HG03520 (cell line): Measurements from ENCODE around the gene ZNHIT1.

ENCODE experiments used
- ATAC-seq: cut with Tn5 transposase; IDR thresholded peaks from one replicate; pipeline ENCODE4 v1.9.1; 2021; ENCODE audit warnings: mild to moderate bottlenecking, moderate library complexity; ENCODE audit not compliant: unreplicated experiment

Gene ZNHIT1

DNA sequence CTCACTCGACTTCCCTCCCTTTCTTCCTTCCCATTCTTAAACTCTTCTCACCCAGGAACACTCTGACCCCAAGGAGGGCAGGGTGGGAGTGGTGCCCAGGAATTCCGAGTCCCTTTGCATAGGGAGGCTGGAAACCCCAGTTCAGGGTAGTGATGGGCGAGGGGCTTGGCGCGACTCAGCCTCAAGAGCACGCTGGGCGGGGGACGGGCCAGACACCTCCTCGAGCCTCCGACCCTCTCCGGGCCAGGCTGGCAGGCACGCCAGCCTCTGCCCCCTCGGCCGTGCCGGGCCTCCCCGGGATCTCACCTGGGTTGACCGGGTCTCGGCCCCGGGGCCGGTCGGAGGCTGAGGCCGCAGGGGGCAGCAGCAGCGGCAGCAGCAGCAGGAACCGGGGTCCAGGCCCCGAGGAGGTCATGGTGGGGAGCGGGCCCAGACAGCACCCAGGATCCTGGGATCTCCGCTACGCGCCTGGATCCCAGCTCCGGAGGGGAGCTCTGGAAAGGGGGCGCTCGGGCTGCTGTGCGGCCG is 1.0 kb upstream of the ZNHIT1 start:
- peak; percentile 13 for ATAC-seq

DNA sequence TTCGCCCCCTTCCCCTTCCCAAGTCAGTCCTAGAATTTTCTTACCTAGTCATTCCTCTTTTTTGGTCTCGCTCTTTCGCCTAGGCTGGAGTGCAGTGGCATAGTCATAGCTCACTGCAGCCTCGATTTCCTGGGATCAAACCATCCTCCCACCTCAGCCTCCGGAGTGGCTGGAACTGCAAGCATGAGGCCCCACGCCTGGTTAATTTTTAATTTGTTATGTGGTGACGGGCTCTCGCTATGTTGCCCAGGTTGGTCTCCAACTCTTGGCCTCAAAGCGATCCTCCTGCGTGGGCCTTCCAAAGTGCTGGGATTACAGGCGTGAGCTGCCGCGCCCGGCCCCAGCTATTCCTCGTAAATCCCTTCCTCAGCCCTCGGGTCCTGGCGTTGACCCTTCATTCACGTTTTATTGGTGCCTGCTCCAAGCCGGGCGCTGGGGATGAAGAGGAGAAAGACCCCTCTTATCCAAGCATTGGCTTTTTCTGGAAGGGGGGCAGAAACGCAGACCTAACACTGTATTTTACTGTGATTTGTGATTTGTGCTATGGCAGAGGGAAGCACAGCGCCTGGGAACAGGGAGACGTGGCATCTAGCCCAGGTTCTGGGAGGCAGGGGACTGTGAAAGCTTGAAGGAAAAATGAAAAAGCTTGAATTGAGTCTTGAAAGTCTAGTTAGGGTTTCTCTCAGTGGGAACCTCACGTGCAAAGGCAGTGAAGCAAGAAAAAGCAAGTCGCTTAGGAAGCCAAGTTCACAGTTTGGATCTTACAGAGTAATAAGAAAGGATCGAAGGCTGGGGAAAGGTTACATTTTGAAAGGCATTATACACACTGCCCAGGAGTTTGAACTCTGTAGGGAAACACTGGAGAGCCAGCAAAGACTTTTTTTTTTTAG is 516 bp downstream of the ZNHIT1 start:
- no peak for ATAC-seq

DNA sequence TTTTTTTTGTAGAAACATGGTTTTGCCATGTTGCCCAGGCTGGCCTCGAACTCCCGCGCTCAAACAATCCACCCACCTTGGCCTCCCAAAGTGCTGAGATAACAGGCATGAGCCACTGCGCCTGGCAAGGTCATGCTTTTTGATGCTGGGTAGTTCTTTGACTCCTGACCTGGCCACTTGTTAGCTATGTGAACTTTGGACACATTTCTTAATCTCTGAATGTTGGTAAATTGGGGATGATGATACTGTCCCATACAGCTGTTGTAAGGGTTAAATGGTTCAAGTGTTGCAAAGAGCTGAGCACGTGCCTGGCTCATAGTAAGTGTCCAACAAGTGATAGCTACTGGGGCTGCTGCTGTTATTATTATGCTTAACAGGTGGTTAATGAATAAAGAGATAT is 2.3 kb downstream of the ZNHIT1 start:
- no peak for ATAC-seq

DNA sequence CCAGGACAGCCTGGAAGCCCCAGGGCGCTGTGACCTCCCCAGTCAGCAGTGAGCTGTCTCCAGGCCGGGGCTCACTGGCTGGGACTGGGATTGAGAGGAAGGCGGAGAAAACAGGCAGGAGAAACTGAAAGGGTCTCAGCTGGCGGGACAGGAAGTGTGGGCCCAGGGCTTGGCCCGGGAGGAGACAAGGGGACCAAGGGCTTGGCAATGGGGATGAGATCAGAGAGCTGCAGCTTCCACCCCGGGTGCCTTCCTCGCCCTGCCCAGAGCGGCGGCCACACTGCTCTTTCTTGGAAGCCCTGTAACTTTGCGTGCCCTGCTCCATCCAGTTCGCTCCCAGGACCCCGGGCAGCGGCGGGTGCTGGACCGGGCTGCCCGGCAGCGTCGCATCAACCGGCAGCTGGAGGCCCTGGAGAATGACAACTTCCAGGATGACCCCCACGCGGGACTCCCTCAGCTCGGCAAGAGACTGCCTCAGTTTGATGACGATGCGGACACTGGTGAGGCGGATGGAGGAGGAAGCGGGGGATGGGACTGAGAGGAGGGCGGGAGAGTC is 4.4 kb downstream of the ZNHIT1 start:
- ATAC-seq = no peak

DNA sequence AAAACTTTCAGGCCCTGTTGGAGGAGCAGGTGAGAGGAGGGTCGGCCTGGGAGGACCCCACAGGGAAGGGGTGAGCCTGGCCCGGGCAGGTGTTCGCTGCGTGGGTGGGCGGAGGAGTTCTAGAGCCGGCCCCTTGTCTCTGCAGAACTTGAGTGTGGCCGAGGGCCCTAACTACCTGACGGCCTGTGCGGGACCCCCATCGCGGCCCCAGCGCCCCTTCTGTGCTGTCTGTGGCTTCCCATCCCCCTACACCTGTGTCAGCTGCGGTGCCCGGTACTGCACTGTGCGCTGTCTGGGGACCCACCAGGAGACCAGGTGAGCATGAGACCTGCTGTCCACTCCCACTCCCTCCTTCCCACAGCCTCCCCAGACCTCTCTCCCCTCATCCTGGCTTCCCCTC is 5.6 kb downstream of the ZNHIT1 start:
- no peak for ATAC-seq

DNA sequence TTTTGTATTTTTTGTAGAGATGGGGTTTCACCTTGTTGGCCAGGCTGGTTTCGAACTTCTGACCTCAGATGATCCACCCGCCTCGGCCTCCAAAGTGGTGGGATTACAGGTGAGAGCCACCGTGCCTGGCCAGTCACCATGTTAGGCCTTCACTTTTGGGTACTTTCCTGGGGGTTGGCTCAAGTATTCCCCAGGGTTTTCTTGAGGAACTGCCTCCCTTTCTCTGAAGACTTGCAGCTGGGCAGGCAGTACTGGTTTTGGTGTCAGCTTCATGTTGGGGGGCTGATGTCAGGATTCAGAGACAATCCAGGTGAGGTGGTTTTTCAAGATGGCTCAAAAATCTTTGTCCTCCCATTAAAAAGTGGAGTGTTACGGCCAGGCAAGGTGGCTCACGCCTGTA is 7.7 kb downstream of the ZNHIT1 start:
- no peak for ATAC-seq

DNA sequence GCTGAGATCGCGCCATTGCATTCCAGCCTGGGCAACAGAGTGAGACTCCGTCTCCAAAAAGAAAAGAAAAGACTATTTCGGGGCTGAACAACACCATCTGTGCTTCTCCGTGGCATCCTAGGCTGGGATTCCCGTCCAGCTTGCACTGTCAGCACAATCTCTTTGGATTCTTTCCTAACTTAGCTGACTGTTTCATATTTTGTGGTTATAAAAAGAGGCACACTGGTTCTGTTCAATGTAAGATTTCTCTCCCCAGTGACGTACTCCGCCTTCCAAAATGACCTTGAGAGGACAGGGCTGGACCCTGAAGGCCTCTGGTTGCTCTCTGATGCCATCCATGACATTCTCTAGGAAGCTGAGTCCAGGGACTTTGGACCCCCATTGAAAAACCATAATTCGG is 8.8 kb downstream of the ZNHIT1 start:
- ATAC-seq = no peak

DNA sequence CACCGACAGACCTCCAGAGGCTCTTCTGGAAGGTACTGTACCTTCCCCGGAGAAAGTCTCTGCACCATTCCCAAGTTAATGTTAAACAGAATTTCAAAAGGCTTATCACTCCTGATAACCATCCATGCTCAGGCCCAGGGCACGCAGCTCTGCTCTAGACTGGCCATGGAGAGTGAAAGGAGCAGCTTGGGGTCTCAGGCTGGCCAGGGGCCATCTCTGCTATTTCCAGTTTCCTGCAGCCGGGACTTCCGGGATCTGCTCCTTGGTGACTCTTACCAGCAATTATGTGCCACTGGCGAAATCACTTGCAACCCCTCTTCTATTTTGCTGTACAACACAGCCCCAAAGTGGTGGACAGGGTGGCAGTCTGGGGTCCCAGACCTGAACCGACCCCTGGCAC is 13.7 kb downstream of the ZNHIT1 start:
- ATAC-seq = no peak

DNA sequence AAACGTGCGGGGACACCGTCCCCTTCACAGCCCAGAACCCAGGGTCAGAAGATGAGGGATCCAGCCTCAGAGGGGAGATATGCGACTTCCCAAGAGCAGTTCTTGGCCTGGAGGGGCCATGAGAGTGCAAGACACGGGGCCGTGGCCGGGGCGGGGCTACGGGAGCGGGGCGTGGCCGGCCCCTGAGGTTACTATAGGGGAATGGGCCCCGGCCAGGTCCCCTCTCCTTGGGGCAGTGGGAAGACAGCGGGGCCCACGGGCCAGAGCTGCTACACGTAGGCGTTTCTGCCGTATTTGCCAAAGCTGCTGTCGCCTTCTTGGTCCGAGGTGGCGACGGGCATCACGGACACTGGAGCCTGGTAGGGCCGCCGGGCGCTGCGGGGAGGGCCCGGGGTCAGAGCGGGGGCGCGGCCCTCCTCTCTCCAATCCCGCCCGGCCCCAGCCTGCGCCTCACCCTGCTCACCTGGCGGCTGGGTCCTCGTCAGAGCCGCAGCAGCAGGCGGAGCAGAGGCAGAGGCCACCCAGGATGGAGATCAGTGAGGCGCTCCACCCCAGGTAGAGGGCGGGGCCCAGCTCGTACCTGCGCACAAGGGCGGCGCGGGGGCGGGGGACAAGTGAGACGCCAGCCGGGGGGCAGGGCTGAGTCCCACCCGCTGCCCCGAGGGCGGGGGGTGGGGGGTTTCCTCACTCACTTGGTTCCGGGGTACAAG is 14.3 kb downstream of the ZNHIT1 start:
- no peak for ATAC-seq

DNA sequence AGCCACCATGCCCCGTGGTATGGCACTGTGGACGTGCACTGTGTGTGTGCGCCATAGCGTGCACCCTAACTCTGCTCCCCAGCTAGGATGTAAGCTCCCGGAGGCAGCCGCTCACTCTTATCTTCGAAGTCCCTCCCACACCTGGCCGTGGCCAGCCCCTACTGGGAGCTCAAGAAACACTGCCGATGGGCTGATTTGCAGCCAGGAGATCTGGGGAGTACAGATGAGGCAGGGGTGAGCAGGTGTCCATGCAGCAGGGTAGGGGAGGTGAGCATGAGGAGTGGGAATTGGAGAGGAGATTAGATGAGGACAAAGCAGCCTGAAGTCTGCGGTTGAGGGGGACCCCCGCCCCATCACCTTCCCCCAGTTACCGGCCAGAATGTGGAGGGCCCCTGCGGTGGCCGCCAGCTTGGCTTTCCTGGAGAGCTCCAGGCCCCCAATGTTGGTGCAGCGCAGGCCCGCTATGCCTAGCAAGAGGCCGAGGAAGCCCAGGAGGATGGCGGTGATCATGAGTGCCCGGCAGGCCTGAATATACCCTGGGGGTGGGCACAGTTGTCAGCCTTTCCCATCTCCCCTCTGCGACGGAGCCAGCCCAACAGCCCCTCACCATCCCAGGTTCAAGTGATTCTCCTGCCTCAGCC is 16.1 kb downstream of the ZNHIT1 start:
- ATAC-seq = no peak

DNA sequence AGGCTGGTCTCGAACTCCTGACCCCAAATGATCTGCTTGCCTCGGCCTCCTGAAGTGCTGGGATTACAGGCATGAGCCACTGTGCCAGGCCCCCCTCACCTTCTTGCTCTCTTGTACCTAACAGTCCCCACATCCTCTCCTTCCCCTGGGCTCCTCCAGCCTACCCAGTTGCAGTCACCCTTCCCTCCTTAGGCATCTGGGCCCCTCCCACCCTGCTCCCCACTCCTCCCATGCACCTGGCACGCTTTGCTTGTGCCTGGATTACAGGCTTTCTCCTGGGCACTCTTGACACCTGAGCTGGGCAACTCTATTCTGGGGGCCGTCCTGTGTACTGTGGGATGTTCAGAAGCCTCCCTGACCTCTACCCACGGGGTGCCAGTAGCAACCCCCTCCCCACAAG is 16.7 kb downstream of the ZNHIT1 start:
- no peak for ATAC-seq

DNA sequence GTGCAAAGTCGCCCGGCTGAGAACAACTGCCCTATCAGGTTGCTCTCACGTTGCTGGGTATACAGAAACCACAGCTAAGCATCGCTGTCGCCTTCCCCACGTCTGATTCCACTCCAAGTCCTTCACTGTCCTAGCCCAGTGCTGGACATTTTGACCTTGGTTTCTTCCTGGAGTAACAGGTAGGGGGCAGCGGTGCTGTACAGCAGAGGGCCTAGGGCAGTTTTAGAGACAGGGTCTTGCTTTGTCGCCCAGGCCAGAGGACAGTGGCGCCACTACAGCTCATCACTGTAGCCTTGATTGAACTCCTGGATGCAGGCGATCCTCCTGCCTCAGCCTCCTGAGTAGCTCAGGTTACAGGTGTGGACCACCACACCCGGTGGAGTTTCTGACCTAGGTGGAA is 17.1 kb downstream of the ZNHIT1 start:
- no peak for ATAC-seq

DNA sequence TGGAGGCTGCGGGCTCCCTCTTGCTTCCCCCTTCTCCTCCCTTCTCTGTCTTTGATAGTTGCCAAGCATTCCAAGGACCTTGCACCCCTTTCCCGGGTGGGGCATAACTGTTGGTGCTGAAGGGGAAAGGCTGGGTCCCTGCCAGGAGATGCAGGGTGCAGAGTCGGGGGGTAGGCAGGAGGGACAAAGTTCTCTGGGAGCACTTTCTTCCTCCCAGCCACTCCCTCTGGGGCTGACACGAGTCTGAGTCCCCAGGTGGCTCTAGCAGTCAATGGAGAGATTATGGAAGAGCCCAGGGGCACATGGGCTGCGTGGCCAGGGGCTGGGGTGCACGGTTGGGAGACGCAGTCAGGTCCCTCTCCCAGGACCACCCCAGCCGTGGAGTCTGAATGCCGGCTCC is 17.6 kb downstream of the ZNHIT1 start:
- ATAC-seq = no peak

DNA sequence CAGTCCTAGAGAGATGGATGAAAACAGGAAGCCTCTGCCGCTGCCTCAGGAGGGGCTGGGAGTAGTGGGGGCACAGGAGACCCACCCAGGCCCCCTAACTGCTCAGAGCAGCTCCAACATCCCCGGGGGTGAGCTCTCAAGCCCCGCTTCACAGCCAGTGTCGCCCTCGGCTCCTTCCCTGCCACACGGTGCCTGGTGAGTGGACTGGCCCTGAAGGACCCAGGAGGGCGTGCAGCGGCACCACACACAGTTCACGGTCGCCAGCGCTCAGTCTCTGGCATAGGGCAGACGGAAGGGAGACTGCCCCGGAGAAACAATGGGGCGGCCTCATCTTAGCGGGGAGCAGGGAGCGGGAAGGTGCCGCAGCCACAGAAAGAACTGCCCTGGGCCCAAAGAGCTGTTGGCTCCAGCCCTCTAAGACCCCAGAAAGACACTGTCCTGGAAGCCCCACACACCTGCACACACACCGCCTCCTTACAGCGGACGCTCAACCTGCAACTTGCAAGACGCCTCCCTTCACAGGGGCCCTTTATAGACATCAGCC is 18.4 kb downstream of the ZNHIT1 start:
- no peak for ATAC-seq

DNA sequence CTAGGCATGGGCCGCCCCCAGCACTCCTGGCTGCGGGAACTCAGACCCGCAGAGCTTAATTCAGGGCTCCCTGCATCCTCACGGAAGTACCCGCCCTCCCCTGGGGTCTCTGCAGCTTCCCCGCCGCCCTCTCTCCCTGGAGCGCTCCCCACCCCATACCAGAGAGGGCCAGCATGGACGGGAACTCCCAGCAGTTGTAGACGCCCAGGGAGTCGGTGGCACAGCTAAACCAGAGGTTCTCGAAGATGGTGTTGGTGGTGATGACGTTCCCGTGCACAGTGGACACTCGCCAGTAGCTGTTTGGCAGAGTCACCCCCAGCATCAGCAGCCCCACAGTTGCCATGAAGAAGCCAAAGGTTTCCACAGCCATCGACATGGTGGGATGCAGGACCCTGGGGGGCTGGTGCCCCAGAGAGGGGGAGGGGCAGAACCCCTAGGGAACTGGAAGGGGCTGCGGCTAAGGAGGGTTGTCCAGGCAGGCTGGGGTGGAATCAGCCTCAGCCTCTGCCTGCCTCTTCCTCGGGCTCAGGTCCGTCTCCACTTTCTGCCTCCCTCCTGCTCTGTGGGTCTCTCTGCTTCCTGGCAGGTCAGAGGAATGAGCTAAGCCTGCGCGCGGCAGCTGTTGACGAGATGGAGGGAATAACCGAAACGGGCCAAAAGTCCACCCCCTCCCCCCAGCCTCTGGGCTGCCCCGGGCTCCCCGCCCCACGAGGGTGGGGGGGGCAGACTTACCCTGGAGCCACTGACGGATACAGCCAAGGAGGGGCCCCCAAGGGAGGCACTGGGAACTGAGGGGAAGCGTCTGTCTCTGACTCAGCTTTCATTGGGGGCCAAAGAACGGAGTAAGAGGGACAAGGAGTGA is 19.5 kb downstream of the ZNHIT1 start, which contains the start of gene CLDN15:
Gene CLDN15, minus strand, starts transcription at position 597 of the 862 bp plus-strand sequence. Its CDS starts 221 bp downstream, at position 376.
- ATAC-seq = no peak

DNA sequence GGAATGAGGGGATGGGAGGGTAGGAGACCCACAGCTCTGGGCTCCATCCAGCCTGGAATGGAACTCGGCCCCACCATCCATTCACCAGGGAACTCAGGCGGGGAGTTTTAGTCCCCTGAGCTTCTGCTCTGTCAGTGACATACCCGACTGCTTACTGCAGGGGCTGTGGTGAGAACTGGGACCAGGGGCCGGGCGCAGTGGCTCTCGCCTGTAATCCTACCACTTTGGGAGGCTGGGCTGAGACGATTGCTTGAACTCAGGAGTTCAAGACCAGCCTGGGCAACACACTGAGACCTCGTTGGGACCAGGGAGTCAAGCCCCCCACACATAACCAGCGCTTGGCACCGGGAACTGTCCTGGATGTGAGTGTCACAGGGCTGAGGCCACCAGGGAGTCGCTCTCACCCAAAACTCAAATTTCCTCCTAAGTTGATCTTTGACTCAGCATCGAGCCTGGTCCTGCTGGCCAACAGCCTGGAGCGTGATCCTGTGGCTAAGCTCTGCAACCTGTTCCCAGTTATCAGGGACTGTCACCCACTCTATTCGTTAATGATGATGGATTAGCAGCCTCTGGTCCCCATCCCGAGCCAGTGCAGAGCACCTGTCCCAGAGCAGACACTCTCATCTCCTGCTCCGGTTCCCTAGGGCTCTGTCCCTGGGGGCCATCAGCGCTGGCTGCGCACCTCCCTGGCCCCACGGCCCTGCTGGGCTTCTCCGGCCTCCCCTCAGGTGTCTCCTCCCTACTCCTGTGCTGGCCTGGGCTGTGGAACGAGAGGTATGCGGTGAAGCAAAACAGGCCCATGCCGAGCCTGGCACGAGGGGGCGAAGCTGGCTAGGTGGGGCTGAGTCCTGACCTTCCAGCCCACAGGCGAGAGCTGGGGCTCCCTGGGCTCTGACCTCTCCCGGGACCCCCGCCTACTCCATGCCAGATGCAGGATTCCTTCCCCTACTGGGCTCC is 20.5 kb downstream of the ZNHIT1 start:
- no peak for ATAC-seq

DNA sequence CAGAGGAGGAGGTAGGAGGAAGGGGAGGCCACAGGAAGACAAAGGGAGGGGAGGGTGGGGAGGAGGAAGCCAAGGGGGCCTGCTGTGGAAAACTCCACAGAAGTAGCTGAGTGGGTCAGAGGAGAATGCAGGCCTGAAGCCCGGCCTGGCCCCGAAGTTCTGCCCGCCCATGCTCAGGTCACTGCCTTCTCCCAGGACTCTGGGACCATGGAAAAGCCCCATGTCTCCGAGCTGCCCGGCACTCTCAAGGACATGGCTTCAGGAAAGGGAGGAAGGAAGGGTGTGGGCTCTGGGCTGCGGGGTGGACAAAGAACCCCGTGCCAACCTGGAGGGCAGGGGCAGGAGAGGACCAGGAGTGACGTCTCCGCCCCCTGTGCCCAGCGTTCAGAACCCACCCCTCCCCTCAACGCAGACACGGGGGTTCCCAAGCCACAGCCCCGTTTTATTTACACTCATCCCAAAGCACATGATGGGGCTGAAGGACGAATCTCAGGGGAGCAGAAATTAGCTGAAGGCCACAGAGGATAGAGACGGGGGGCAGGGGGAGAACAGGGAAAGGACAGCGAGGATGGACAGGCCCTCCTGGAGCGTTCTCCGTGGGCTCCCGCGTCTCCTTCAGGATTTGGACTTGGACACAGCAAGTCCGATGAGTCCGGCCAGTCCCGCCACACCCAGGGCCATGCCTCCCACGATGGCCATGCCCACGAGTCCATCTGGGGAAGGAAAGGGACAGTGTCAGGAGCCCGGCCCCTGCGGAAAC is 21.4 kb downstream of the ZNHIT1 start:
- ATAC-seq = no peak

DNA sequence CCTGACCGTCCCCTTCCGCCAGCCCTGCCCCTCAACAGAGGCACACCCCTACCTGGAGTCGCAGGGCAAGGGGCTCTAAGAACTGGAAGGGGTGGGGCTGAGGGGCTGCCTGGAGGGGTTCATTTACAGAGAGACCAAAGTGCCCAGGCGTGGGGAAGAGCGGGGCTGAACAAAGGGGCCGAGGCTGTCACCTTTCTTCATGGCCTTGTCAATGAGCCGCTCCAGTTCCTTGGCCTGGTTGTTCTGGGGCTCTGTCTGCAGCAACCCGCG is 21.9 kb downstream of the ZNHIT1 start:
- ATAC-seq = no peak
